NOMO-1 treated with dmso at 0.1 percent for 144 hours (cell line): ENCODE data around the gene SNUPN.
"Not testable (repeated sequence)": the region's sequence is repeated elsewhere in the genome, so short reads cannot be mapped to it uniquely, and the experiment has no call there.

ENCODE experiments used
- DNase-seq: peaks from one replicate; lab custom pipeline; 2025; ENCODE audit not compliant: unreplicated experiment; lab: John Stamatoyannopoulos, UW

The SNUPN gene

DNA sequence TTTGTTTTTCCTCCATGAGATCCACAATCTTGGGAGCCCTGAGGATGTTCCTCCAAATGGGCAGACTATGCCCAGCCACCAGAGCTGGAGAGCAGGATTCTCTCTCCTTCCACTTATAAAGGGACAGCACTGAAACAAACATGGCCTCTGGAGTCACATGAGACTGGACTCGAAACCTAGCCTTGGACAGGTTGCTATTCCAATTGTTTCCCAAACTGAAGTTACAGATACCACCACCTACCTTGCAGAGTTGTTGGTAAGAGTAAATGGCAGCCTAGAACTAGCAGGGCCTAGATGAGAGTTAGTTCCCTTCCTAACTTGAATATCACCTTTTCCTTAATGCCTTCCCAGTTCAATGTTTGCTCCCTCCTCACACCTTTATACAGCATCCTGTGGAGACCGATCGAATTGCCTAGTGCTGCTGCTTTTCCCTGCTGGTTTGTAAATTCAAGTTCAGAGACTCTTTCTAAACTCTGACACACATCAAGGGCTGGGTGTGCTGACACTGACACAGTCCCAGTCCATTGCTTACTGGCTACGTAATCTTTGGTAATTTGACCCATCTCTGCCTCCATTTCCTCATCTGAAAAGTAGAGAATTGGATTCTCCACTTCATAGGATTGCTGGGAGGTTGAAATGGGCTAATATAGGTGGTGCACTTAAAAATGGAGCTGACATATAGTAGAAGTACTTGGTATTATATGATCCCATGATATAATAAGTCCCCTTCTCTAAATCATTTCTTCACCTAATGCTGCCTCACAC is 11.9 kb upstream of the SNUPN start:
- DNase-seq, result no peak

DNA sequence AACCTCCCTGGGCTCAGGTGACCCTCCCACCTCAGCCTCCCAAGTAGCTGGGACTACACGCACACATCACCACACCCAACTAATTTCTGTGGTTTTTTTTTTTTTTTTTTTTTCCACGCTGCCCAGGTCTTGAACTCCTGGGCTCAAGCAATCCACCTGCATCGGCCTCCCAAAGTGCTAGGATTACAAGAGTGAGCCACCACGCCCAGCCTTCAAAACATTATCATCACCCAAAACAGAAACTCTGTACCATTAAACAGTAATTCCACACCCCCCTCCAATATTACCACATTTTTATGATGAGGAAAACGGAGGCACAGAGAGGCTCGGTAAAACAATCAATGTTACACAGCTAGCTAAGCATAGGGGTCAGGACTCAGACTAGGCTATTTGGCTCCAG is 10.5 kb upstream of the SNUPN start:
- DNase-seq, result no peak

DNA sequence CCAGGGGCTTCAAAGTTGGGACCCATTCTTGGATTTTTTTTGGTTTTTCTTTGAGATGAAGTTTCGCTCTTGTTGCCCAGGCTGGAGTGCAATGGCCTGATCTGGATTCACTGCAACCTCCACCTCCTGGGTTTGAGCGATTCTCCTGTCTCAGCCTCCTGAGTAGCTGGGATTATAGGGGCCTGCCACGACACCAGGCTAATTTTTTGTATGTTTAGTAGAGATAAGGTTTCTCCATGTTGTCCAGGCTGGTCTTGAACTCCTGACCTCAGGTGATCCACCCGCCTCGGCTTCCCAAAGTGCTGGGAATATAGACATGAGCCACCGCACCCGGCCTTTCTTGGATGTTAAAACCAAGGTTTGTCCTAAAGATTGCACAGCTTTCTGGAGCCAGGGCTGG is 8.4 kb upstream of the SNUPN start:
- DNase-seq, result not testable (repeated sequence)

DNA sequence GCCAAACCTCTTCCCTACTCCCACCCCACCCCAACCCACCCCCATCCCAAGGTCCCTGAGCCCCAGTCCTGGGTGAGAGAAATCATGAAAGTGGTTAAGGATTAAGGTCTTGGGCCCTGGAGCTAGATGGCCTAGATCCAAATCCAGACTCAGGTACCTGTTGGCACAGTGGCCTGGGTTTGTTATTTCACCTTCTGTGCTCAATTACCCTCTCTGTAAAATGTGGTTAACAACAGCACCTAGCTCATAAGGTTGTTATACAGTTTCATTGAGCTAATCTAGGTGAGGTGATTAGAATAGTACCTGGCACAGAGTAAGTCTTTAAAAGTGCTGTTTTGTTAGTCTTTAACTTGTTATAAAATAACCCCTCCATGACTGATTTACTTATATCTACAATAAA is 6.4 kb upstream of the SNUPN start:
- DNase-seq, result no peak

DNA sequence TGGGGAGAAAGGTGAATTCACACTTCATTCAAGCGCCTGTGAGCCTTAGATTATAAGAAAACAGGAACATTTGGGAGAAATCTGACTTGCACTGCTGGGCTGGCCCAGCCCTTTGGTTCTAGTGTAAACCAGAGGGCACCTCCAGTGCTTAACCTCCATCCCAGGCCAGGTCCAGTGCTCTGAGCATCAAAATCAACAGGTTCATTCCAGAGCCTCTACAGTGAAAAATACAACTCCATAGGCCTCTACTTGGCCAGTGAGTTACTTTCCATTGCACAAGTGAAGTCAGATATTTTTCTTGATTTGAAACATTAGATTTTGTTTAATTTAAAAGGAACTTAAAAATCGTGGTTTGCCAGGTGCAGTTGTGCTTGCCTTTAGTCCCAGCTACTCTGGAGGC is 3.0 kb downstream of the SNUPN start:
- DNase-seq, result no peak

DNA sequence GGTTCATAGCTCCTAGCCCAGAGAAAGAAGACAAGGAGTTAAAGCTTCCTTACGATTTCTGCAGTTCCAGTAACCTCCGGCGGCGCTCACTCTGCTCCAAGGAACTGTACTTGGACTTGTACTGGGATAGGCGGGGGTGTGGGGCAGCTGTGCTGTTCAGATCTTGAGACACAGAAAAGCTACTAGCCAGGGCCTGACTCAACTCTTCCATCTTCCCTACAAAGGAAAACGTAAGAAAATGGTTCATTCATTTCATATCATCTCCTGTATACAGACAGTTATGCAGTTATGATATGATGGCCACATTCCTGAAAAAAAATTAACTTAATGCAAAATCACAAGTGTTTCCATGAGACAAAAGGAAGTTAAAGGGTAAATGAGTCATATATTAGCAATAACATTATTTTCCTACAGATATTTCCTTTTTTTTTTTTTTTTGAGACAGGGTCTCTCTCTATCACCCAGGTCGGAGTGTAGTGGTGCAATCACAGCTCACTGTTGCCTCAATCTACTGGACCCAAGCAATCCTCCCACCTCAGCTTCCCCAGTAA is 4.6 kb downstream of the SNUPN start:
- DNase-seq, result no peak

DNA sequence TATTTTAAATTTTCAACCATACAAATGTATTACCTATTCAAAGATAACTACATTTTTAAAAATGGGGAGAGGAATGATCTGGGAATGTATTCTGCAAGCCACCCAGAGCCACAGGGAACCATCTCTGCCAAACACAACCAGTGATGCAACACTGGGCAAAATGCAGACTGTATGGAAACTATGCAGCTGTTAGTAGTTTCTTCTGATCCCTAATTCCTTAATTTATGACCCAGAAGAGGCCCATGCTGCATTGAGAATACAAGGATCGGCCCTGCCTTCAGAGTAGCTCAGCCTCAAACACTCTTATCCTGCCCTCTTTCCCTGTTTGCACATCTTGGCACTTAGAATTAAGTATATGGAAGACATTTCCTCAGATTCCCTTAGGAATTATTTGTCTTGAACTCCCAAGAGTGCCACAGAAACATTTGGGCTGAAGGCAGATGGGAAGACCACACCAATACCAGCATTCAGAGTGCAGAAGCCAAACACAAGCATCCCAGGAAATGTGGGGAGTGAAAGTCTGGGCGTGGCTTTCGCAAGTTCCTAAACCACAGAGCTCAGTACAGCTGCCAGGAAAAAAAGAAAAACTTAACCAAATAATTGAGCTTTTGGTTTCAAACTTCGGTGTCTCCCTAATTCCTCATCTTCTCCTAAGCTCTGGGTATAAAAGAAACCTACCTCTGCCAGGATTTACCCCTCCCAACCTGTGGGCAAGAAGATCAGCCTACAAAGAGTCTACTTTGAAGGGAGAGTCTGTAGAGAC is 5.3 kb downstream of the SNUPN start:
- DNase-seq, result no peak

DNA sequence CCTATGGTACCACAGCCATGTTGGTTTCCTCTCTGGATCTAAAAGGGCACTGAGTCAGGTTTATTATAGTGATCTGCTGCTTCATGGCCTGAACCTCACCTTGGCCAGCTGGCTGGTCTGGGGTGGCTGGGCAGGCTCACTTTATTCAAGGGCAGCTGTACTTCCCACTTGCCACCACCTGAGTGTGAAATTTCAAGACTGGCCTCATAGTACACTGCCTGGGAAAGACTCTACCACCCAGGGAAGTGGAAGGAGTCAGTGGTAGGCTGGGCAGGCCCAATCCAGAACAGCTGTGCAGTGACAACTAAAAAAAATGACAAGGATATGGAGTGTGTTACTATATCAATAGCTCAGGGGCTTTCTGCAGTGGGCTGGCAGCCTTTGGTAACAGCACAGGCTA is 8.8 kb downstream of the SNUPN start:
- DNase-seq, result no peak

DNA sequence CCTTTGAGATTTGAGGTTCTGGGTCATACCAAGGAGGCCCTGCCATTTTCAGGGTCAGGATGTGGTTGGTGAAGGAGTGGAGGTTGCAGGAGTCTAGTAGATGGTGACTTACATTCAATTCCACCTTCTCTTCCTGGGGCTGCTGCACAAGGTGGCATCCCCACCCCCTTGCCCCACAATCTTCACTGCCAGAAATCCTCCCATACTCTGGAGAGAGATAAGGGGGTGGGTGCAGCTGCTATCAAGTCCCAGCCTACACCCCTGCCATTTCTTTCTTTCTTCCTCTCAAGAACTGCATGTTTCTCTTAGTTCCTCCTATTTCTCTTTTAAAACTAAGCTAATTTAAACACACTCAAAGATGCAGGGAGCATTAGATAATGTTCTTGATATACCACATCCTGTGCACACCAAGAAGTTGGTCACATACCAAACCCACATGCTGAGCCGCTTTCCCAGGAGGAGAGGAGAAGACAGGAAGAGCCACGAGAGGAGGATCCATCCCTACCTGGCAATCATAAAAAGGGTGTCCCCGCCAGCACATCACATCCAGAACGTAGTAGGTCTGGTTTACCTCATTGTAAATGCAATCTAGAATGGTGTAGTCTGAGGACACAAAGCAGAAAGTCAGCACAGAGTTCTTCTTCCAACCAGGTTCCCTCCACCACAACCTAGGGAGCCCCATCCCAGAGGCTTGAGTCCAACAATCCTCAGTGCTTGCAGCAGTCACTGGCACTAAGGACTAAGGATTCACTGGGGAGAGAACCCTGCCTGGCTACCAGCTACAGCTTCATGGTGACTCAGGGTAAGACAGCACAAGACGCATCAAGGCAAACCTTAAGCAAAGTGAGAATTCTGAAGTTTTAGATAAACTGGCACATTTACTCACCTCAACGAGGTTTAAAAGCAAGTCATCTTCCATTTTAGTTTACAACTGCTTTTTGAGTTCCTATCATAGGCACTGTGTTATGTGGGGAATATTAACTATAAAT is 18.5 kb downstream of the SNUPN start:
- no peak for DNase-seq

DNA sequence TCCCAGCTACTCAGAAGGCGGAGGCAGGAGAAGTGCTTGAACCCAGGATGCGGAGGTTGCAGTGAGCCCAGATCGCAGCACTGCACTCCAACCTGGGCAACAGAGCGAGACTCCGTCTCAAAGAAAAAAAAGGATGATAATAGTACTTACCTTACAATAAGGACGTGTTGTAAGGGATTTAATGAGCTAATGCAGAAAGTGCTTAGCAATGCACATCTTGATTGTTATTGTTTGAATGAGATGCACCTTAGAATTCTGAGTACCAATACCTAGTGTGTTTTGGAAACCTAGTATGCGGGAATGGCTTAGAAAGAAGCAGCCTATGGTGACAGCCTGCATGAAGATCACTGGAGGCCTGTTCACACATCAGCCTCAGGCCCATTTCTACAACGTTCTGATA is 19.5 kb downstream of the SNUPN start:
- no peak for DNase-seq

DNA sequence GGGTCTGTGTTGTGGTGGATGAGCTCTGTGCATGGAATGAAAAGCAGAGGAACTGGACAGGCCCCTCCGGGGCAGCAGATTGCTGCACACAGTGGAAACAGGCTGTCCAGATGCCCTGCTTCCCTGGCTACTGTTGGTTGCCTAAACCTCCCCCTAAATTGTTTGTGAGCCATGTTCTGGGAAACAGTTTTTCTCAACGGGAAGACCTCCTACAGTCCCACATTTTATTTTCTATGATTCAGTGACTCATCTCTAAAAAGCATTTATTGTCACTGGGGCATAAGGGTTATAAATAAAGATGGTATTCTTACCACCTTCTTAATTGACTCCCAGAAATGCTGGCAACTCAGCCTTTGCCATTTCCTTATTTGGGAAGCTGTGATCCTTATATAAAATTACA is 26.1 kb downstream of the SNUPN start:
- DNase-seq, result no peak

DNA sequence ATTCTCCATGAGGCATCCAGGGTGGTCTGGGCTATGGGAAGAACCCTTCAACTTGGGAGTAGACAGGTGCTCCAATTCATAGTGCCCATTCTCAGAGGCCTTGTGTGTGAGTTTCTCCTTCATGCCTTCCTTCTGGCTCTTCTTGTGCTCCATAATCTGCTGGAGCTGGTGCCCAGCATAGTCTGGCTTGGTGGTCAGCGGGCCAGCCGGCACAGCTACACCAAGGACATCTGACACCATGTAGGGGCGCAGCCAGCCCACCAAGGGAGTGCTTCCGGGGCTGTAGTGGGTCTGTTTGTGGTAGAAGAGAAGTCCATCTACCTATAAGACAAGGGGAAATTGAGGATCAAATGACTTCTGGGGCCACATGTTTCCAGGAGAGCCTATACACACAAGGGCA is 27.2 kb downstream of the SNUPN start:
- DNase-seq, result no peak

DNA sequence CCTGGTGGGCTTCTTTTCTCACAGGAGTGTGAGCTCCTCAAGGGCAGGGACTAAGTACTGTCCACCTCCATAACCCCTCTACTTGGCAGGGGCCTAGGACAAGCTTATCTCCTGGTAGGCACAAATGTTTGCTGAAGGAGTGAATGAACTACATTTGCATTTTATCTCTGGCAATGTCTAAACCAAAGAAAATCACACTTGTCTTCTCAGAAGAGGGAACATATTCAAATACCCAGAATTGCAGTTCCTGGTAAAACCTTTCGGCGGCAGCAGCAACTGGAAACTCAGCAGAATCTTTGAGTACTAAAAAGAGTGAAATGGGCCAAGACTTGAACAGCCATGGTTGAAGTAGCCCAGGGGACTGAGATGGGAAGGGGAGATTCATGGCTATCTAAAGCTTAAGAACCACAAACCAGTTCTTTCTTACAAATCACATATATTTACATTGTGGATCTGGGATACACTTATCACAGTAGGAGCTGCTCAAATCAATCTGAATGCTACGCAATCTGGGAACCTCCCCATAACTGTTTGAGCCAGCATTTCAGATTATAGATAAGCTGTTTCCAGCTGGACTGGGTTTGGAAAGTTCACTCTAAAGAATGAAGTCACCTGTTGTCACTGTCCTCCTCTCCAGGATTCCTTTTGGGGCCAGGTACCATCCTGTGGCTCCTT is 27.7 kb downstream of the SNUPN start:
- no peak for DNase-seq

DNA sequence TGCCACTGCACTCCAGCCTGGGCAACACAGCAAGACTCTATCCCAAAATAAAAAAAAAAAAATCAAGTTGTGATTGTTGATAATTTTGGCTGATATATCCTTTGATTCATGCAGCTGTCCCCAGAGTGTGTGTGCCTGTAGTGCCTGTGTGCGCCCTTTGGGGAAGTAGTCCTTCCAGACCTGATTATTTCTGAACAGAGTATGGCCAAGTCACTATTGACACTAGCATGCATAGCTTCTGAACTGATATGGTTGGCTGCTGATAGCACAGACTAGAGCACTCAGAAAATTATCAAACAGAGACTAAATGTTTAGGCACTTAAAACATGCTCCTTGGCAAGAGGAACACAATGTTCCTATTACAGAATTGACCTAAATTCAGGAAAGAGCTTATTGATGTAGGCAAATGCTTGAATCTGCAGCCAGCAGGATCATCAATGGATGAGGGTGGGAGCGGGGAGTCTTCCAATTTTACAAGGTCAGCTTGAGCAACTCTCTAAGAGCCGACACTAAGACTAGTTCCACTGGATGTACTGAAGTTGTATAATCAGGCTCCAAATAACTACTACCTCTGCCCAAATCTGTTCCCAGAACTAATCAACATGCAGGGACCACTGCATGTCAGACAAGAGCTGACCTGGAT is 28.7 kb downstream of the SNUPN start:
- DNase-seq, result no peak

DNA sequence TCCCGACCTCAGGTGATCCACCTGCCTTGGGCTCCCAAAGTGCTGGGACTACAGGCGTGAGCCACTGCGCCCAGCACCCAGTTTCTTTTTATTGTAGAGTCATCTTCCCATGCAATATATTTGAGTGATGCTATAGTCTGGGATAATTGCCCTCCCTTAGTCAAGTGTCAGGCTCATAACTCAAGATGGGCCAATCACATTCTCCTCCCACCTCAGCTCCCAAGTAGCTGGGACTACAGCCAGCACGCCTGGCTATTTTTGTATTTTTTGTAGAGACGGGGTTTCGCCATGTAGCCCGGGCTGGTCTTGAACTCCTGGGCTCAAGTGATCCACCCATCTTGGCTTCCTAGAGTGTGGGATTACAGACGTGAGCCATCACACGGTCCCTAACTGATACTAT is 31.2 kb downstream of the SNUPN start:
- DNase-seq, result no peak

DNA sequence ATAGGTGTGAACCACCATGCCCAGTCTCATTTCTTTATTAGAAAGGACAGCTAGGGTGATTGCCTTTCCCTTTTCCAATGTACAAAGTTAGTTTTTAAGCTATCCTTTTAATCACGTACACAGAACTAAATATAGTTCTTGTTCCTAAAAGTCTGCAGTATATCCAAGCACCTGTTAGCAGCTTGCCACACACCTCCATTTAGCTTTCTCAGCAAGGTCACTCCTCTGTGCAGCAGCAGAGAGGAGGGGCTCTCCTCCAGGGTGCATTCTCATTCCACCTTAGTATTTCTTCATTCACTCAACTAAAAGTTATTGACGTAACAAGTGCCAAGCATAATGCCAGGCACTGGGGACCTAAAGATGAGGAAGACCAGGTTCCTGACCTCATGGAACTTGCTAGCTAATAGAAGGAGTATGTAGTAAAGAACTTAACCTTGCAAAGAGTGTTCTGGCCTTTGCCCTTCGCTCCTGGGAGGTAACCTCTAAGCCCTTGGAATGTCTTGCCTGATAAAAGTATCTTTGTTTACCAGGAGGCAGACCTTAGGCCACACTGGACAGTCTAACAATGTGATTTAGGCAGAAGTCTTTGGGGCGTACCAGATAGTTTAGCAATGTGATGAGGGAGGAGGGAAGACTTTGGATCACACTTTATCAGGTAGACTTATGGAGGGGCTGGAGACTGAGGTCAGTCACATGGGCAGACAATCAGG is 33.7 kb downstream of the SNUPN start:
- DNase-seq, result no peak

DNA sequence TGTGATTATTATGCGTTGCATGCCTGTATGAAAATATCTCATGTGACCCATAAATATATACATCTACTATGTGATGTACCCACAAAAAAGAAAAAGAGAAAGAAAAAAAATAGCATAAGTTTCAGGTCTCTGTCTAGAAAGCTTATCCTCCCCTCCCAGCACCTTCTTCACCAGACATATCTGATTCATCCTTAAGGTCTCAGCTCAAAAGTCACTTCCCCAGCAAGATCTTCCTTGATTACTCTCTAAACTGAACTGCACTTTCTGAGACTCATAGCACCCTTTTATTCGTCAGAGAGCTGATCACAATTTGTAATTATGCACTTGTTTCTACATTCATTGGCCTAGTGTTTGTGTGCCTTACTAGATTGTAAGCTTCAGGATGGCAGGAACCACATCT is 35.3 kb downstream of the SNUPN start:
- DNase-seq, result no peak

DNA sequence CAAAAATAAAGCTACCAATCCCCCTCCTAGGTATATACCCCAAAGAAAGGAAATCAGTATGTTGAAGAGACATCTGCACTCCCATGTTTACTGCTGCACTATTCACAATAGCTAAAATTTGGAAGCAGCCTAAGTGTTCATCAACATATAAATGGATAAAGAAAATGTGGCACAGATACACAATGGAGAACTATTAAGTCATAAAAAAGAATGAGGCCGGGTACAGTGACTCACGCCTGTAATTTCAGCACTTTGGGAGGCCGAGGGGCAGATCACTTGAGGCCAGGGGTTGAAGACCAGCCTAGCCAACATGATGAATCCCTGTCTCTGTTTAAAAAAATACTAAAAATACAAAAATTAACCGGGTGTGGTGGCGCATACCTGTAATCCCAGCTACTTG is 36.5 kb downstream of the SNUPN start:
- DNase-seq, result no peak

DNA sequence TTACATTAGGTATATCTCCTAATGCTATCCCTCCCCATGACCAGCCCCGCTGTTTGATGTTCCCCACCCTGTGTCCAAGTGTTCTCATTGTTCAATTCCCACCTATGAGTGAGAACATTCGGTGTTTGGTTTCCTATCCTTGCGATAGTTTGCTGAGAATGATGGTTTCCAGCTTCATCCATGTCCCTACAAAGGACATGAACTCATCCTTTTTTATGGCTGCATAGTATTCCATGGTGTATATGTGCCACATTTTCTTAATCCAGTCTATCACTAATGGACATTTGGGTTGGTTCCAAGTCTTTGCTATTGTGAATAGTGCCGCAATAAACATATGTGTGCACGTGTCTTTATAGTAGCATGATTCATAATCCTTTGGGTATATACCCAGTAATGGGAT is 39.1 kb downstream of the SNUPN start:
- DNase-seq, result not testable (repeated sequence)

DNA sequence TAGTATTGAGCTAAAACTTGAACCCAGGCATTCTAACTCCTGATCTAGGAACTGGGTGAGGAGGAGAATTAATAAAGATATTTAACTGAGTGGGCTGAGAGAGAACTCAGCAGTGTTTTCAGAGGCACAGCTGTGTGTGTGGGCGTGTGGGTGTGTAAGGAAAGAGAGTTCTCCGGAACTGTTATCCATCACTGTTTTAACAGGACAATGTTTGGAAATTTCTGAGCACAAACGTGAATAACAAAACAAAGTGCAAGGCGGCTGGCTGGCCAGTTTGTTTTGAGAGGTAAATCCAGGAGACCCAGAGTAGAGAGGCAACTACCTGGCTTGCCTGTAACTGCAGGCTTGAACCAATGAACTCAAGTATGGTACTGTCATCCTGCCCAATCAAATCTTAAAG is 41.4 kb downstream of the SNUPN start:
- DNase-seq, result no peak
